ENCODE results near the gene KIF2A. TPM values are rescaled to one million over a fixed set of nuclear protein-coding genes. Genes with fewer than 3 reads are reported as not detected.
A peak's percentile ranks its signal among the peaks of the same experiment; 100 is the strongest.

The KIF2A gene
- total and polyA plus RNA-seq, 9 of the 15 experiments (the other 6 are each of a cell fraction or from before 2014, with no cell fraction given): 42.6 to 126 (median 77.6) TPM

DNA sequence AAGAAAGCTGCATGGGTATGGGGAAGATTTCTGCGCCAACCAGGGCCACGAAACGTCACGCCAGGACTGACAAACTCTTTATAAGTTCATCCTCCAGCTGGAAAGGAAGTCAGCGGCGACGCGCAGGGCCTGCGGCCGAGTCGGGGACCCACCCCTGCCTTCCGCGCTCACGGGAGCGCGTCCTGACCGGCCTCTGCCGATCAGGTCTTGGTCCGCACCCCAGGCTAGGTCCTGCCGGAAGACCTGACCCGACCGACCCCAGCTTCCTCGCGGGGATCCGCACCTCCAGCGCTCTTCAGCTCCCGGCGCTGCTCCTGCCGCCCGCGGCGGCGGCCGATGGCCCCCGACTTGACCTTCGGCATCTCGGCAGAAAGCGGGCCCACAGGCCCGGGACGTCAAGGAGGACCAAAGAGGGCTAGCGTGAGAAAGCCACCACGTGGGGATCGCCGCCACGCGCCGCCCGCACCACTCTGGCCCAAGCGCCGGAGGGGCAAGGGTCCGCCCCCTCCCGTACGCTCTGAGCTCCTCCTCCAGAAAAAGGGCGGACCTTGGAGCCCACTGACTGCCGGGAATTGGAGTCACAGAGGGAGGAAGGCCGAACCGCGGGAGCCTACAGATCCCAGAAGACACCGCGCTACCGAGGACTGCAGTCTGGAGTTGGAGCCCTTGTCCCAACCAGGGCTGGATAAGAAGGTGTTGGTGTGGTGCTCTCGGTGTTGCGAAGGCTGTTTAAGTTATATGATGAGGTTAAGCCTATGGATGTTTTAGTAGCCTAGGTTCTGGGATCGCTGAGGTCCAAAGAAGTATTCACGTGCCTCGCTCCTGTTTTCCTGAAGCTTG, 97.6 kb downstream of the KIF2A start, which contains the start of gene DIMT1 (continued):
- TF ChIP-seq, protein P1, sequence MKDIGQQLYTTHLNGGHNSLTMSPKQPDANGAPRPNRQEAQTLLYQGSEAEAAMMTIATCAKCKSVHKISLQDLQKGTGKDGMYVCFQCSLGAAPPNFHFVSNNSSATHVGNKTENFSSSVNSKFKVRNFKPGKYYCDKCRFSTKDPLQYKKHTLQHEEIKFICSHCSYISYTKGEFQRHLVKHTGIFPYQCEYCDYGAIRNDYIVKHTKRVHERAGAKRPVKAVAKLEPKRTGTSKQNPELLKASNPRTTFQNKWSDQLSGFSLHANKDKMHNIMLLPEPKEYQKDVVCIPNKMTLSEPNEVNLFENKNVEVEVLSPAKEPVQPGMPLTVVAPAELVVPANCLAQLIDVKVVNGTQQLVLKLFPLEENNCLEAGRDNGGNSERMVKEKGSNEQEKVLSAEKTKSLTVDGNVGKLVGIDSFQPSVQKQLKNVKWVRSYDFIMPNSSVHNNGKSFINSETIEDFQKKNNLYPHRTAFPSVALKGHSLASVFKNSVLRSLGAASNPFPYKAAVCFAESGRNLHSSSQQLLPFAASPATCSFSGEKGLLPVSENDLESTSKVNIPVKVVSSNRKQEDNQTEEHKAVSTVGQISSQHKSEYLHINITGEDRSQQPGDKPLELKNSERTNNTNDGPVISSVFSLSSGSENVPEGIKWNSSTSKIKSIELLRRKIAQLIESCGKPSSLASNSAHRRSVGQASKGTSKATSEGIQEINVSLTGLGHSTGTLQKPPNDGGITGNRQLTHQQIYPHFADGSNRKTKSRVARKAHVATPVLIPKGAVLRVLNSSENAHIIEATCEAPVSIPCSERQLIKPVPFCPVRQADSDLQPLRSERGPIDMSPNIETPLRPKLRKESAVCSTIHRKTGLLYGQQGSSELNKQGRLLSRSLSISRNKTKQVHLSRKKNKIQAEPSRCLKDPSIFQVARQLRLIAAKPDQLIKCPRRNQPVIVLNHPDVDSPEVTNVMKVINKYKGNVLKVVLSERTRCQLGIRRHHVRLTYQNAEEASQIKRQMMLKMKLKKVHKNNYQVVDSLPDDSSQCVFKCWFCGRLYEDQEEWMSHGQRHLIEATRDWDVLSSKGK (CRISPR knock-in tag; IDR thresholded peaks at IDR 0.05): no peak
- TF ChIP-seq ZNF23 (CRISPR knock-in tag; IDR thresholded peaks at IDR 0.05) (no peak), ZKSCAN1 (IDR thresholded peaks at IDR 0.05; ENCODE audit: low read depth, low read length) (no peak), RBM22 (IDR thresholded peaks at IDR 0.05; ENCODE audit: low read depth, low read length, poor library complexity, severe bottlenecking) (peak; percentile 56), MYC (IDR thresholded peaks at IDR 0.05; ENCODE audit: low read depth, low read length) (peak; percentile 99), MYC (CRISPR knock-in tag; IDR thresholded peaks at IDR 0.05; ENCODE audit: borderline replicate concordance, low read depth) (peak; percentile 97), MTA1 (IDR thresholded peaks at IDR 0.05; ENCODE audit: borderline replicate concordance) (0 out of 2 replicates have a peak, but pooled peaks have one; percentile 9), ARNT (IDR thresholded peaks at IDR 0.05) (no peak), TBP (optimal IDR thresholded peaks at IDR 0.05; ENCODE audit: low read depth, low read length) (peak; percentile 79), HDAC2 (IDR thresholded peaks at IDR 0.05) (no peak; the same call in 1 of the 2 replicates), PHB2 (IDR thresholded peaks at IDR 0.05; ENCODE audit: low read depth) (no peak), PRMT5 (CRISPR knock-in tag; IDR thresholded peaks at IDR 0.05) (0 out of 2 replicates have a peak, but pooled peaks have one; percentile 28), OTX1 (CRISPR knock-in tag; IDR thresholded peaks at IDR 0.05) (peak; percentile 19; the same call in 1 of the 2 replicates), ZNF444 (CRISPR knock-in tag; IDR thresholded peaks at IDR 0.05) (no peak), ZBTB7A (IDR thresholded peaks at IDR 0.05; ENCODE audit: borderline replicate concordance, control insufficient read depth, low read depth, low read length) (peak; percentile 77; the same call in 1 of the 2 replicates), CXXC5 (CRISPR knock-in tag; IDR thresholded peaks at IDR 0.05) (peak; percentile 91), RB1 (IDR thresholded peaks at IDR 0.05; ENCODE audit: low read depth) (peak; percentile 75; the same call in 1 of the 2 replicates), ESRRA (IDR thresholded peaks at IDR 0.05; ENCODE audit: borderline replicate concordance, low read depth) (peak; percentile 36), POLR2A (conservative IDR thresholded peaks at IDR 0.05) (peak; percentile 96), LEF1 (IDR thresholded peaks at IDR 0.05) (no peak), POLR2H (tag; IDR thresholded peaks at IDR 0.05; ENCODE audit: low read depth) (peak; percentile 87), ZNF354B (CRISPR knock-in tag; IDR thresholded peaks at IDR 0.05) (no peak), NELFE (IDR thresholded peaks at IDR 0.05; ENCODE audit: insufficient read depth, insufficient read length) (no peak), TFAM (CRISPR knock-in tag; conservative IDR thresholded peaks at IDR 0.05) (no peak)
- TF ChIP-seq, protein P2, sequence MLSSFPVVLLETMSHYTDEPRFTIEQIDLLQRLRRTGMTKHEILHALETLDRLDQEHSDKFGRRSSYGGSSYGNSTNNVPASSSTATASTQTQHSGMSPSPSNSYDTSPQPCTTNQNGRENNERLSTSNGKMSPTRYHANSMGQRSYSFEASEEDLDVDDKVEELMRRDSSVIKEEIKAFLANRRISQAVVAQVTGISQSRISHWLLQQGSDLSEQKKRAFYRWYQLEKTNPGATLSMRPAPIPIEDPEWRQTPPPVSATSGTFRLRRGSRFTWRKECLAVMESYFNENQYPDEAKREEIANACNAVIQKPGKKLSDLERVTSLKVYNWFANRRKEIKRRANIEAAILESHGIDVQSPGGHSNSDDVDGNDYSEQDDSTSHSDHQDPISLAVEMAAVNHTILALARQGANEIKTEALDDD (IDR thresholded peaks at IDR 0.05): peak; percentile 53; the same call in 1 of the 2 replicates
- TF ChIP-seq, protein P3, sequence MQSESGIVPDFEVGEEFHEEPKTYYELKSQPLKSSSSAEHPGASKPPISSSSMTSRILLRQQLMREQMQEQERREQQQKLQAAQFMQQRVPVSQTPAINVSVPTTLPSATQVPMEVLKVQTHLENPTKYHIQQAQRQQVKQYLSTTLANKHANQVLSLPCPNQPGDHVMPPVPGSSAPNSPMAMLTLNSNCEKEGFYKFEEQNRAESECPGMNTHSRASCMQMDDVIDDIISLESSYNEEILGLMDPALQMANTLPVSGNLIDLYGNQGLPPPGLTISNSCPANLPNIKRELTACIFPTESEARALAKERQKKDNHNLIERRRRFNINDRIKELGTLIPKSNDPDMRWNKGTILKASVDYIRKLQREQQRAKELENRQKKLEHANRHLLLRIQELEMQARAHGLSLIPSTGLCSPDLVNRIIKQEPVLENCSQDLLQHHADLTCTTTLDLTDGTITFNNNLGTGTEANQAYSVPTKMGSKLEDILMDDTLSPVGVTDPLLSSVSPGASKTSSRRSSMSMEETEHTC (IDR thresholded peaks at IDR 0.05): 0 out of 2 replicates have a peak, but pooled peaks have one; percentile 9
